Psoas muscle (tissue), 8 donors: Measurements from ENCODE around the gene GCDH. TPM values are rescaled to one million over a fixed set of nuclear protein-coding genes. Genes with fewer than 3 reads are reported as not detected.
A peak's percentile ranks its signal among the peaks of the same experiment; 100 is the strongest.

ENCODE experiments used
- ATAC-seq, 4 donors: fragments of 200-7000 bp; cut with Tn5 transposase; one replicate each; pipeline ENCODE4 v1.9.1; 2020; ENCODE audit warnings: moderate library complexity in 3 of 4, mild to moderate bottlenecking in 2 of 4
- DNase-seq, 2 donors: peaks; one replicate each; pipeline ENCODE4 v3.0.0-alpha.2; 2020
- H3K27ac ChIP-seq: fragments of 200-600 bp; one replicate; pipeline ENCODE4 v1.8.0; 2022
- H3K27me3 ChIP-seq, 3 donors: fragments of 200-600 bp in 1 of 3; one replicate each; pipeline versions ENCODE4 v1.6.1 to v1.8.0; 2013 to 2022; ENCODE audit warnings: low read length in 2 of 3, mild to moderate bottlenecking in 2 of 3, moderate library complexity in 1 of 3; ENCODE audit not compliant: insufficient read depth in 3 of 3
- H3K36me3 ChIP-seq, 2 donors: fragments of 200-600 bp in 1 of 2; one replicate each; pipeline versions ENCODE4 v1.6.1 to v1.8.0; 2013 to 2022; ENCODE audit warnings: low read depth in 1 of 2, mild to moderate bottlenecking in 1 of 2, moderate library complexity in 1 of 2; ENCODE audit not compliant: insufficient read depth in 1 of 2
- H3K4me1 ChIP-seq: fragments of 200-600 bp; one replicate; pipeline ENCODE4 v1.8.0; 2022
- H3K4me3 ChIP-seq: fragments of 200-600 bp; one replicate; pipeline ENCODE4 v1.8.0; 2022; ENCODE audit warnings: mild to moderate bottlenecking
- H3K9me3 ChIP-seq: fragments of 200-600 bp; one replicate; pipeline ENCODE4 v1.8.0; 2022
- WGBS, 3 donors: extraction: QIAGEN DNeasy Blood & Tissue Kit; methylation state at CpG; one replicate each; pipeline versions ENCODE4 v1.1.6 to v1.1.7; 2013; 5-methylcytosine and 5-hydroxymethylcytosine counted together
- intact Hi-C, 2 donors: fragments of 100-400 bp; cut with DNase I; formaldehyde crosslinking; loops; one replicate each; pipeline versions ENCODE4 v1.11.0 to v1.14.2; 2022
- polyA plus RNA-seq, 3 donors: library from polyadenylated mRNA; stranded (reverse); fragments of 200-250 nt; gene quantifications; one replicate each; pipeline ENCODE4 v1.2.3, GENCODE V29; 2013
- total RNA-seq, 4 donors: library from RNA; stranded (reverse); fragmentation: NEBNext Ultra II Directional in 2 of 4; extraction: Animal tissue kit (Norgen Biotek cat#: 25700) in 2 of 4; gene quantifications; one replicate each; pipeline versions ENCODE4 v1.2.1 to v1.2.4, GENCODE V29; 2021 to 2023
- TF ChIP-seq, protein P1 (sequence below): fragments of 200-600 bp; IDR thresholded peaks from one replicate; pipeline ENCODE4 v1.8.0; 2022; ENCODE audit warnings: antibody characterized with exemption
- donor health status: healthy with polysubstance abuse.
- donor health status: DM: no; HTN: no; CAD: no; lungs with moderate emphysema.
- donor health status: Bipolar disorder and iron deficiency.
- donor health status: healthy.
- donor health status: DM: yes; HTN: yes; CAD: no.
- donor health status: DM: no; HTN: no; CAD: no.
- donor health status: DM: no; HTN: no; CAD: no.
- donor health status: DM: yes; HTN: yes; CAD: no.

Gene GCDH
- total and polyA plus RNA-seq, 7 donors, result 18.9 to 45.2 (median 21.9) TPM

DNA sequence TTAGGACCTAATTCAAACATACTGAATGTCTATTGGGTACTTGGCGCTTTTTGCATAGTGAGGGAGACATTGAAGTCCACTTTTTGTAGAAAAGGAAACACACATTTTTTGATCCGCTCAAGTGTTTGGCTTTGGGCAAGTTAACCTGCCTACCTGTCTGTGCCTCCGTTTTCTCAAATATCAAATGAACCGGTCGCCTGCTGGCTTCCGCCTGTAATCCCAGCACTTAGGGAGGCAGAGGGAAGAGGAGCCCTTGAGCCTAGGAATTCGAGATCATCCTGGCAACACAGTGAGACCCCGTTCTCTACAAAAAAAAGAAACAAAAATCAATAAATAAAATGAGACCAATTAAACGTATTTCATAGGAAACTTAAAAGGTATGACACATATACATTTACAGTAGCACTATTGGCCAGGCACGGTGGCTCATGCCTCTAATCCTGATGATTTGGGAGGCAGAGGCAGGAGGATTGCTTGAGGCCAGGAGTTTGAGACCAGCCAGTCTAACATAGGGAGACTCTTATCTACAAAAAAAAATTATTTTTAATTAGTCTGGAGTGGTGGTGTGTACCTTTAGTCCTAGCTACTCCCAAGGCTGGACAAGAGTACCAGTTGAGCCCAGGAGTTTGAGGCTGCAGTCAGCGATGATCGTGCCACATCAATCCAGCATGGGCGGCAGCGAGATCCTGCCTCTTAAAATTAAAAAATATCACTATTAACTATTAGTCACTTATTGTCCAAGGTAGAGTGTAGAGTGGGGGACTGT is 56.0 kb downstream of the GCDH start:
- Histone ChIP-seq H3K4me3 (peak overlapping the region; percentile 90), H3K36me3 (peaks cover 12 to 76% of the 10 kb centered on the region in 2 donors), H3K4me1 (peaks cover 47% of the 10 kb centered on the region), H3K9me3 (no peaks in the 10 kb centered on the region), H3K27me3 (no peaks in the 10 kb centered on the region), H3K27ac (peak overlapping the region; percentile 98)
- ATAC-seq (no peak), DNase-seq (no peak)
- TF ChIP-seq, protein P1, sequence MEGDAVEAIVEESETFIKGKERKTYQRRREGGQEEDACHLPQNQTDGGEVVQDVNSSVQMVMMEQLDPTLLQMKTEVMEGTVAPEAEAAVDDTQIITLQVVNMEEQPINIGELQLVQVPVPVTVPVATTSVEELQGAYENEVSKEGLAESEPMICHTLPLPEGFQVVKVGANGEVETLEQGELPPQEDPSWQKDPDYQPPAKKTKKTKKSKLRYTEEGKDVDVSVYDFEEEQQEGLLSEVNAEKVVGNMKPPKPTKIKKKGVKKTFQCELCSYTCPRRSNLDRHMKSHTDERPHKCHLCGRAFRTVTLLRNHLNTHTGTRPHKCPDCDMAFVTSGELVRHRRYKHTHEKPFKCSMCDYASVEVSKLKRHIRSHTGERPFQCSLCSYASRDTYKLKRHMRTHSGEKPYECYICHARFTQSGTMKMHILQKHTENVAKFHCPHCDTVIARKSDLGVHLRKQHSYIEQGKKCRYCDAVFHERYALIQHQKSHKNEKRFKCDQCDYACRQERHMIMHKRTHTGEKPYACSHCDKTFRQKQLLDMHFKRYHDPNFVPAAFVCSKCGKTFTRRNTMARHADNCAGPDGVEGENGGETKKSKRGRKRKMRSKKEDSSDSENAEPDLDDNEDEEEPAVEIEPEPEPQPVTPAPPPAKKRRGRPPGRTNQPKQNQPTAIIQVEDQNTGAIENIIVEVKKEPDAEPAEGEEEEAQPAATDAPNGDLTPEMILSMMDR, result no peak
- WGBS, 3 donors, result 45 to 51% (median 47%) methylated on average over 14 of the region's 14 CpGs
- intact Hi-C loops, result no loop called here

DNA sequence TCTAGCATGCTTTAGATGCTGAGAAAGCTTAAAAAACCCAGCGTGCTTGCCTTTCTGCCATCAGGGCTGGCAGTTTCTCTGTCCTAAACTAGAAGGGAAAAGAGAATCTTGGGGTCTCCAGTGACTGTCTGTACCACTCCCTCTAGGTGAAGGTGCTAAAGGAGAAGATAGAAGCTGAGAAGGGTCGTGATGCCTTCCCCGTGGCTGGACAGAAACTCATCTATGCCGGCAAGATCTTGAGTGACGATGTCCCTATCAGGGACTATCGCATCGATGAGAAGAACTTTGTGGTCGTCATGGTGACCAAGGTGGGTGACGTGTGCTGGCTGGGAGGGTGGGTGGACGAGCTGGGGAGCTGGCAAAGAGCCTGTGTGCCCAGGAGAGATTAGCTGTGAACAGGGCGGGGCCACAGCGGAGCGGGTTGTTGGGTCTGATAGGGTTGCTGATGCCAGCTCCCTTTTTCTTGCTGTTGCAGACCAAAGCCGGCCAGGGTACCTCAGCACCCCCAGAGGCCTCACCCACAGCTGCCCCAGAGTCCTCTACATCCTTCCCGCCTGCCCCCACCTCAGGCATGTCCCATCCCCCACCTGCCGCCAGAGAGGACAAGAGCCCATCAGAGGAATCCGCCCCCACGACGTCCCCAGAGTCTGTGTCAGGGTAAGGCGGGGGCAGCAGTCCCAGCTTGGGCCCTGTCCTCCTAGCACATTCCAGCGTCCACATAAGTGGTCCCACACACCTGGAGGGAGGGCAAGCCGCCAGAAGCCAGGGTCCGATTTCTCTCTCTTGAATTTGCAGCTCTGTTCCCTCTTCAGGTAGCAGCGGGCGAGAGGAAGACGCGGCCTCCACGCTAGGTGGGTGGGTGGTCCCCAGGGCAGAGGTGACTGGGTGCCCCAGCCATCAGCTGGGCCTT is 57.0 kb downstream of the GCDH start:
- H3K9me3 ChIP-seq, result no peaks in the 10 kb centered on the region
- H3K27ac ChIP-seq, result peak overlapping the region; percentile 98
- DNase-seq, result no peak
- H3K27me3 ChIP-seq, result no peaks in the 10 kb centered on the region
- H3K36me3 ChIP-seq, result peaks cover 16 to 76% of the 10 kb centered on the region in 2 donors
- intact Hi-C loops, result no loop called here
- H3K4me1 ChIP-seq, result peaks cover 57% of the 10 kb centered on the region
- WGBS, 3 donors, result 75 to 84% (median 79%) methylated on average over 27 to 28 of the region's 28 CpGs
- TF ChIP-seq, protein P1, result no peak
- H3K4me3 ChIP-seq, result peak overlapping the region; percentile 90
- ATAC-seq, result no peak

DNA sequence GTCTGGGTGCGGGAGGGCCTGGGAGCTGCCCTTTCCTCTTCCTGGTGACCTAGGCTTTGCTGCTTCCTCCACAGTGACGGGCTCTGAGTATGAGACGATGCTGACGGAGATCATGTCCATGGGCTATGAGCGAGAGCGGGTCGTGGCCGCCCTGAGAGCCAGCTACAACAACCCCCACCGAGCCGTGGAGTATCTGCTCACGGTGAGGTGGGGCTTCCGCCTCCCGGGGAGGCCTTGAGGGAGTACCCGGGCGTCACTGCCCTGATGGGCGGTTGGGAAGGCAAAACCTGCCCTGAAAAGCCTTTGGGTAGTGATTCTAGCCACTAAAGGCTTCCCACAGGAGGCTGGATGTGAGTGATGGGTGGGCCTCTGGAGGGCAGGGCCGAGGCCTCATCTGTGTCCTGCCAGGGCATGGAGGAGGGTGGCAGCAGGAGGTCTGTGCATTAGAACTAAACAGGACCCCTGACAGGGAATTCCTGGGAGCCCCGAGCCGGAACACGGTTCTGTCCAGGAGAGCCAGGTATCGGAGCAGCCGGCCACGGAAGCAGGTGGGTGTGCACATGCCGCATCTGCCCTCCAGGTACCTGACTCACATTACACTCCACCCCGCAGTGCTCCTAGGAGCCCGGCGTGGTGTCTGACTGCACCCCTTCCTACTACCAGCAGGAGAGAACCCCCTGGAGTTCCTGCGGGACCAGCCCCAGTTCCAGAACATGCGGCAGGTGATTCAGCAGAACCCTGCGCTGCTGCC is 57.8 kb downstream of the GCDH start:
- TF ChIP-seq, protein P1, result no peak
- DNase-seq, result no peak
- intact Hi-C loops, result no loop called here
- Histone ChIP-seq H3K4me3 (peak overlapping the region; percentile 22), H3K9me3 (no peaks in the 10 kb centered on the region), H3K27me3 (no peaks in the 10 kb centered on the region), H3K36me3 (peaks cover 16 to 75% of the 10 kb centered on the region in 2 donors), H3K4me1 (peaks cover 64% of the 10 kb centered on the region), H3K27ac (peak overlapping the region; percentile 98)
- ATAC-seq, result no peak
- 85 to 90% (median 86%) methylated on average over 30 of the region's 30 CpGs for WGBS, 3 donors

Other genes with a start within 250 kb of the GCDH start
- gene MAN2B1, start 224.4 kb upstream of the GCDH start, total RNA-seq, result 10 to 100 TPM; 14.6 to 20.5 (median 16.2) TPM
- 10 to 100 TPM in 2 of 3 donors, 1 to 10 TPM in 1; 9.6 to 17.8 (median 14.1) TPM for gene MAN2B1, start 224.4 kb upstream of the GCDH start, polyA plus RNA-seq
- 1 to 10 TPM; 1.8 to 5.8 (median 3.7) TPM for gene WDR83, start 224.4 kb upstream of the GCDH start, total RNA-seq
- gene WDR83, start 224.4 kb upstream of the GCDH start, polyA plus RNA-seq, result 1 to 10 TPM; 3.8 to 9.1 (median 5.8) TPM
- 10 to 100 TPM; 75.6 to 86.7 (median 82.9) TPM for gene DHPS, start 209.3 kb upstream of the GCDH start, total RNA-seq
- gene DHPS, start 209.3 kb upstream of the GCDH start, polyA plus RNA-seq, result 10 to 100 TPM; 70.0 to 84.2 (median 83.8) TPM
- gene GNG14, start 203.2 kb upstream of the GCDH start, total RNA-seq, result not detected
- gene GNG14, start 203.2 kb upstream of the GCDH start, polyA plus RNA-seq, result not detected
- 1 to 10 TPM; 1.2 to 2.2 (median 1.6) TPM for gene FBXW9, start 194.5 kb upstream of the GCDH start, total RNA-seq
- gene FBXW9, start 194.5 kb upstream of the GCDH start, polyA plus RNA-seq, result 1 to 10 TPM; 4.1 to 9.2 (median 4.4) TPM
- gene TNPO2, start 167.2 kb upstream of the GCDH start, total RNA-seq, result 10 to 100 TPM; 29.0 to 48.1 (median 37.3) TPM
- 10 to 100 TPM; 17.4 to 31.2 (median 28.6) TPM for gene TNPO2, start 167.2 kb upstream of the GCDH start, polyA plus RNA-seq
- 100 to 1,000 TPM in 3 of 4 donors, 10 to 100 TPM in 1; 78.6 to 124 (median 108) TPM for gene TRIR, start 156.5 kb upstream of the GCDH start, total RNA-seq
- gene TRIR, start 156.5 kb upstream of the GCDH start, polyA plus RNA-seq, result 100 to 1,000 TPM; 183 to 309 (median 187) TPM
- gene GET3, start 153.7 kb upstream of the GCDH start, total RNA-seq, result 10 to 100 TPM; 43.0 to 52.8 (median 51.0) TPM
- gene GET3, start 153.7 kb upstream of the GCDH start, polyA plus RNA-seq, result 100 to 1,000 TPM in 1 of 3 donors, 10 to 100 TPM in 2; 75.6 to 135 (median 98.5) TPM
- gene BEST2, start 139.4 kb upstream of the GCDH start, total RNA-seq, result not detected
- gene BEST2, start 139.4 kb upstream of the GCDH start, polyA plus RNA-seq, result under 1 TPM; 0.04 to 0.37 (median 0.08) TPM
- gene HOOK2, start 115.6 kb upstream of the GCDH start, total RNA-seq, result 10 to 100 TPM; 20.3 to 33.0 (median 23.8) TPM
- gene HOOK2, start 115.6 kb upstream of the GCDH start, polyA plus RNA-seq, result 10 to 100 TPM; 11.3 to 21.7 (median 19.0) TPM
- 100 to 1,000 TPM in 2 of 4 donors, 10 to 100 TPM in 2; 29.2 to 217 (median 73.6) TPM for gene JUNB, start 99.7 kb upstream of the GCDH start, total RNA-seq
- 100 to 1,000 TPM in 1 of 3 donors, 10 to 100 TPM in 2; 25.1 to 145 (median 31.9) TPM for gene JUNB, start 99.7 kb upstream of the GCDH start, polyA plus RNA-seq
- gene PRDX2, start 89.4 kb upstream of the GCDH start, total RNA-seq, result 100 to 1,000 TPM; 273 to 419 (median 370) TPM
- 100 to 1,000 TPM; 329 to 535 (median 396) TPM for gene PRDX2, start 89.4 kb upstream of the GCDH start, polyA plus RNA-seq
- 1 to 10 TPM in 3 of 4 donors, under 1 TPM in 1; 0.92 to 3.2 (median 2.0) TPM for gene THSD8, start 89.1 kb upstream of the GCDH start, total RNA-seq
- gene THSD8, start 89.1 kb upstream of the GCDH start, polyA plus RNA-seq, result 1 to 10 TPM; 1.9 to 2.5 (median 2.0) TPM
- gene RNASEH2A, start 84.6 kb upstream of the GCDH start, total RNA-seq, result 1 to 10 TPM; 2.4 to 5.0 (median 3.0) TPM
- gene RNASEH2A, start 84.6 kb upstream of the GCDH start, polyA plus RNA-seq, result 1 to 10 TPM; 3.6 to 9.0 (median 8.6) TPM
- gene RTBDN, start 56.6 kb upstream of the GCDH start, total RNA-seq, result not detected
- under 1 TPM in 1 of 3 donors, not detected in 2; 0.05 TPM for gene RTBDN, start 56.6 kb upstream of the GCDH start, polyA plus RNA-seq
- gene MAST1, start 52.6 kb upstream of the GCDH start, total RNA-seq, result not detected
- gene MAST1, start 52.6 kb upstream of the GCDH start, polyA plus RNA-seq, result under 1 TPM; 0.09 to 0.13 (median 0.10) TPM
- 10 to 100 TPM in 2 of 4 donors, 1 to 10 TPM in 2; 5.5 to 23.0 (median 13.1) TPM for gene DNASE2, start 9.7 kb upstream of the GCDH start, total RNA-seq
- 10 to 100 TPM in 1 of 3 donors, 1 to 10 TPM in 2; 5.9 to 14.8 (median 7.5) TPM for gene DNASE2, start 9.7 kb upstream of the GCDH start, polyA plus RNA-seq
- gene KLF1, start 4.0 kb upstream of the GCDH start, total RNA-seq, result under 1 TPM in 2 of 4 donors, not detected in 2; 0.34 to 0.37 TPM
- under 1 TPM in 1 of 3 donors, not detected in 2; 0.18 TPM for gene KLF1, start 4.0 kb upstream of the GCDH start, polyA plus RNA-seq
- not detected for gene SYCE2, start 28.1 kb downstream of the GCDH start, total RNA-seq
- under 1 TPM in 1 of 3 donors, not detected in 2; 0.05 TPM for gene SYCE2, start 28.1 kb downstream of the GCDH start, polyA plus RNA-seq
- gene FARSA, start 42.6 kb downstream of the GCDH start, total RNA-seq, result 10 to 100 TPM; 45.9 to 65.1 (median 59.1) TPM
- 100 to 1,000 TPM in 1 of 3 donors, 10 to 100 TPM in 2; 61.6 to 161 (median 93.3) TPM for gene FARSA, start 42.6 kb downstream of the GCDH start, polyA plus RNA-seq
- 100 to 1,000 TPM; 124 to 219 (median 175) TPM for gene CALR, start 47.4 kb downstream of the GCDH start, total RNA-seq
- 100 to 1,000 TPM; 134 to 273 (median 146) TPM for gene CALR, start 47.4 kb downstream of the GCDH start, polyA plus RNA-seq
- 100 to 1,000 TPM; 424 to 704 (median 500) TPM for gene RAD23A, start 54.7 kb downstream of the GCDH start, total RNA-seq
- 100 to 1,000 TPM; 403 to 801 (median 728) TPM for gene RAD23A, start 54.7 kb downstream of the GCDH start, polyA plus RNA-seq
- 10 to 100 TPM; 22.4 to 35.6 (median 29.3) TPM for gene GADD45GIP1, start 66.1 kb downstream of the GCDH start, total RNA-seq
- gene GADD45GIP1, start 66.1 kb downstream of the GCDH start, polyA plus RNA-seq, result 100 to 1,000 TPM in 1 of 3 donors, 10 to 100 TPM in 2; 50.6 to 119 (median 62.5) TPM
- under 1 TPM in 1 of 4 donors, not detected in 3; 0.26 TPM for gene DAND5, start 78.4 kb downstream of the GCDH start, total RNA-seq
- not detected for gene DAND5, start 78.4 kb downstream of the GCDH start, polyA plus RNA-seq
- gene NFIX, start 104.3 kb downstream of the GCDH start, total RNA-seq, result 100 to 1,000 TPM; 220 to 347 (median 268) TPM
- gene NFIX, start 104.3 kb downstream of the GCDH start, polyA plus RNA-seq, result 100 to 1,000 TPM in 1 of 3 donors, 10 to 100 TPM in 2; 22.2 to 158 (median 43.8) TPM
- 1 to 10 TPM; 2.1 to 4.6 (median 3.2) TPM for gene LYL1, start 211.7 kb downstream of the GCDH start, total RNA-seq
- gene LYL1, start 211.7 kb downstream of the GCDH start, polyA plus RNA-seq, result 1 to 10 TPM; 1.1 to 3.4 (median 1.1) TPM
- gene TRMT1, start 225.6 kb downstream of the GCDH start, total RNA-seq, result 10 to 100 TPM; 31.6 to 45.3 (median 35.1) TPM
- 10 to 100 TPM; 42.3 to 87.1 (median 45.4) TPM for gene TRMT1, start 225.6 kb downstream of the GCDH start, polyA plus RNA-seq
- 10 to 100 TPM; 32.1 to 48.9 (median 37.9) TPM for gene NACC1, start 227.1 kb downstream of the GCDH start, total RNA-seq
- 10 to 100 TPM; 11.9 to 63.4 (median 45.8) TPM for gene NACC1, start 227.1 kb downstream of the GCDH start, polyA plus RNA-seq